Umbilical cord (tissue), 2 donors: ENCODE results near the gene PLCH2. TPM values are rescaled to one million over a fixed set of nuclear protein-coding genes. Genes with fewer than 3 reads are reported as not detected.

Experiments
- DNase-seq: peaks from one replicate; pipeline ENCODE4 v3.0.0-alpha.2; 2015; ENCODE audit warnings: low spot score
- total RNA-seq: library from RNA; depleted of rRNA; stranded (reverse); fragments of >200 nt; gene quantifications from one replicate; pipeline ENCODE4 v1.2.3, GENCODE V29; 2014; ENCODE audit warnings: low replicate concordance; ENCODE audit not compliant: insufficient read depth

The PLCH2 gene
- total RNA-seq, 1 donor from 2014 or later: 11.1 TPM

DNA sequence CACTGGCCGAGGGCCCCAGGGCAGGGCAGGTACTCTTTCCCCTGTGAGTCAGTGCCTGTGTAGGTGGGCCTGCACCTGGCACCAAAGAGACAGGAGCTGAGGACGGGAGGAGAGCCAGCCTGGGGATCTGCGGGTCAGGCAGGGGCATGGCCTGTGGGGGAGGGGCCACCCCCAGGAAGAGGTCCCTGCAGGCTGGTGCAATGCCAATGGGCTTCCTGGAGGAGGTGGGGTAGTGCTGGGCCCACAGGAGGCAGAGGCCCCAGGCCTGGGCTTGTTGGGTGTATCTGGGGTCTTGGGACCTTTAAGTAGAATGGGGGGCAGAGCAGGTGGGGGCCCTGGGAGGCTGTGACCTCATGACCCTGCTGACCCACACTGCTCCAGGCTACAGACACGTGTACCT, 23.2 kb downstream of the PLCH2 start:
- no peak for DNase-seq

DNA sequence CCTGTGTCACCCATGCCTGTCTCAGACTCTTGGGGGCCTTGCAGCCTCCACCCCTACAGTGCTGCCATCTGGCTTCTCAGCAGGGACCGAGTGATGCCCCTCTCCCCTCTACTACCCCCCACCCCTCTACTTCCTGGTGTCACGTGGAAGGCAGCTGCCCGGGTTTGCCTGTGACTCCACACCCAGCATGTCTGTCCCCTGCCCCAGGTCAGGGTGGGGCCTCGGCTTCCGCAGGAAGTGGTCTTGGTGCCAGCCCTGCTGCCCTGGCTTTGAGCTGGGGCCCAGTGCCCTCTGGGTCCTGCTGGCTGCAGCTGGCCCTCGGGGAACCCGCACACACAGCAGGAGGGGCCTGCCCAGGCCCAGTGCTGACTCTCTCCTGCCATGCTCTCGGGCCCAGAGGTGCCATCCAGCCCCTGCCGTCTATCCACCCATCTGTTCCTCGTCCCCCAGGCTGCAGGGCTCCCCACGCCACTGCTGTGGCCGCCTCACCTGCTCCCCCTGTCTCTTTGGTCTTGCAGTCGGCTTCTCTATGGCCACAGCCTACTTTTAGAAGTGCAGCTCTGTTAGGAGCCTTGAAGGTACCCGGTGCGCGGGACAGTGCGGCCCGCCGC, 24.0 kb downstream of the PLCH2 start:
- DNase-seq: no peak

DNA sequence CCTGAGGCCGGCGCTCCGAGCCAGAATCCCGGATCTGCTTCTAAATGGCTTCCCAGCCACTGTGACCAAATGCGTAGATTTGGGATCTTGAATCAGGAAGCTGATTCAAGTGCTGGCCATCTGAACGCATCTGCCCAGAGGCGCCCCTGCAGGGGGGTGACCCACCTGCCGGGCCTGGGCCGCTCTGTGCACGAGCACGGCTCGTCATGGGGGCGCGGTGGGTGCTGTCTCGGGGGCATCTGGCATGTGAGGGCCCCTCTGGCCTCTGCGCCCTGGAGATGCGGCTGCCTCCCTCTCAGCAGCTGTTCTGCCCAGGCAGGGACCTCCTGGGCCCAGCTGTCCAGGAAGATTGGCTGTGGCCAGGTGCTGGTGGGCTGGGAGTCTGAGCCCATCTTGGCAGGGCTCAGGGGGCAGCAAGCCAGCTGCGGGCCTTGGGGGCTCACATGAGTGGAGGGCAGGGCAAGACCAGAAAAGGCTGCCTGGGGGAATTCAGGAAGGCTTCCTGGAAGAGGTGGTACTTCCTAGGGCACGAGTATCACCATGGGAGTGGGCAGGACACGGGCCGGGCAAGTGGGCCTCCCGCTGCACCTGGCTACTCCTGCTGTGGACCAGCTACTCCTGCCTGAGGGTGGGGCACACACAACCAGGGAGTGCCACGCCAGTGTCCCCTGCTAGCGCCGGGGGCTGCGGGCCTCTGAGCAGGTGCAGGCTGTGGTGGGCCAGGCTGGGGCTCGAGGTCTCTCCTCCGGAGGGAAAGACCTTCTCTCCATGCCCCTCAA, 25.1 kb downstream of the PLCH2 start:
- no peak for DNase-seq

DNA sequence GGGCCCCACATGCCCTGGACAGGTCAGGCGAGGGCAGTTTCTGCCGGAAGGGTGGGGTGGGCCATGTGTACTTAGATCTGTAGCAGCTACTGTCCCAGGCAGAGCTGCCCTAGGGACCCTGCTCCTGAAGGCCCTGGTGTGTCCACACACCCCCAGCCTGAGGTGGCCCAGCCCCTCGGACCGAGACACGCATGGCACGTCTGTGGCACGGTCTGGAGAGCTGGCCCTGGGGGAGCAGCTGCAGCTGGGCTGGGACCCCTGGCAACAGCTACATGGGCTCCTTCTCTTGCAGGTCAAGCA, 25.7 kb downstream of the PLCH2 start:
- no peak for DNase-seq

DNA sequence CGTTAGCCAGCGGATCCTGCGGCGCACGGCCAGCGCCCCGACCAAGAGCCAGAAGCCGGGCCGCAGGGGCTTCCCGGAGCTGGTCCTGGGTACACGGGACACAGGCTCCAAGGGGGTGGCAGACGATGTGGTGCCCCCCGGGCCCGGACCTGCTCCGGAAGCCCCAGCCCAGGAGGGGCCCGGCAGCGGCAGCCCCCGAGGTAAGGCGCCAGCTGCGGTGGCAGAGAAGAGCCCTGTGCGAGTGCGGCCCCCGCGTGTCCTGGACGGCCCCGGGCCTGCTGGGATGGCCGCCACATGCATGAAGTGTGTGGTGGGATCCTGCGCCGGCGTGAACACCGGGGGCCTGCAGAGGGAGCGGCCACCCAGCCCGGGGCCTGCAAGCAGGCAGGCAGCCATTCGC, 26.1 kb downstream of the PLCH2 start:
- DNase-seq: no peak

DNA sequence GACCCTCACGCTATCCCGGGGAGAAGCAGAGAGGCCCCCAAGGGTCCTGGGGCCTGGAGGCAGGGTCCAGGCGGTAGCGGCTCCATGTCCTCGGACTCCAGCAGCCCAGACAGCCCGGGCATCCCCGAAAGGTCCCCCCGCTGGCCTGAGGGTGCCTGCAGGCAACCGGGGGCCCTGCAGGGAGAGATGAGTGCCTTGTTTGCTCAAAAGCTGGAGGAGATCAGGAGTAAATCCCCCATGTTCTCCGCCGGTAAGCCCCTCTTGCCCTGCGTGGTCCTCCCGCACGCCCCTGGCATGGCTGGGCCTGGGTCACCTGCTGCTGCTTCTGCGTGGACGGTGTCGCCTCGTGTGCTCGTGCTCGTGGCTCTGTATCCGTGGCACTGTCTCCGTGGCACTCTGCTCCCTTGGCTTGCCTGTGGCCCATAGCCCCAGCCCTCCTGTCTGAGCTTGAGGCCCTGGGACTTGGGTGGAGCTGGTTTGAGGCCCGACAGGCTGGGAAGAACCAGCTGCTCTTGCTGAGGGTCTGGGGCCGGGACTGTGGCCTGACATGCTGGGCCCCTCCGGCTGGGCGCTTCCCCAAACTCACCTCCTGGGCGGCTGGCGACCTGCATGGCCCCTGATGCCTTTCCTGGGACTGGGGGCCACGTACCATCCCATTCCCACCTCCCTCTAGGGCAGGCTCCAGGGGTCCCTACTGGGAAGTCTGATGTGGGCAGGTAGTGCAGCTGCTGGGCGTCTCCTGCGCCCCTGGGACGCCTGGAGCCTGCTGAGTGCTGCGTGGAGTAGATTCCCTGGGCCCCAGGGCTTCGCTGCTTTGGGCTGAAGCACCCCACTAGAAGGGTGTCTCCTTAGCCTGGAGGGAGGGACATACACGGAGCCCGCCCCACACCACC, 26.8 kb downstream of the PLCH2 start:
- no peak for DNase-seq

DNA sequence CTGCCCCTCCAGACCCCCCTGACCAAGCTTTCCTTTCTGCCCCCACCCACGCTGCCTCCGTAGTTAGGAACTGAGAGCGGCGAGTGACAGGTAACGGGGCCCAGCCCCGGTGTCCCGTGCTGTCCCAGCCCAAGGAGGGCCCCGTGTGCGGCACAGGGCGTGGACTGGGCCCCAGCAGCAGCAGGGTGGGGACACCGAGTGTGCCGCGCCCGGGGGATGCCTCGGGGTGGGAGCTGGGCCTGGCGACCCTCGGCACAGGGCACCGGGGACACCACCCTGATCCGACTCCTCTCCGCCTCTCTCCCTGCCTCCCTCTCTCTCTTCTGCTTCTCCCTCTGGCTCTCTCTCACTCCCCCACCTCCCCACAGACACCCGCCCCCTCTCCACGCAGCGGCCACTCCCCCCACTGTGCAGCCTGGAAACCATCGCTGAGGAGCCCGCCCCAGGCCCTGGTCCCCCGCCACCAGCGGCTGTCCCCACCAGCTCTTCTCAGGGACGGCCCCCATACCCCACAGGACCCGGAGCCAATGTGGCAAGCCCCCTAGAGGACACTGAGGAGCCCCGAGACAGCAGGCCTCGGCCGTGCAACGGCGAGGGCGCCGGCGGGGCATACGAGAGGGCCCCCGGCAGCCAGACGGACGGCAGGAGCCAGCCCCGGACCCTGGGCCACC, 27.6 kb downstream of the PLCH2 start:
- DNase-seq: no peak

DNA sequence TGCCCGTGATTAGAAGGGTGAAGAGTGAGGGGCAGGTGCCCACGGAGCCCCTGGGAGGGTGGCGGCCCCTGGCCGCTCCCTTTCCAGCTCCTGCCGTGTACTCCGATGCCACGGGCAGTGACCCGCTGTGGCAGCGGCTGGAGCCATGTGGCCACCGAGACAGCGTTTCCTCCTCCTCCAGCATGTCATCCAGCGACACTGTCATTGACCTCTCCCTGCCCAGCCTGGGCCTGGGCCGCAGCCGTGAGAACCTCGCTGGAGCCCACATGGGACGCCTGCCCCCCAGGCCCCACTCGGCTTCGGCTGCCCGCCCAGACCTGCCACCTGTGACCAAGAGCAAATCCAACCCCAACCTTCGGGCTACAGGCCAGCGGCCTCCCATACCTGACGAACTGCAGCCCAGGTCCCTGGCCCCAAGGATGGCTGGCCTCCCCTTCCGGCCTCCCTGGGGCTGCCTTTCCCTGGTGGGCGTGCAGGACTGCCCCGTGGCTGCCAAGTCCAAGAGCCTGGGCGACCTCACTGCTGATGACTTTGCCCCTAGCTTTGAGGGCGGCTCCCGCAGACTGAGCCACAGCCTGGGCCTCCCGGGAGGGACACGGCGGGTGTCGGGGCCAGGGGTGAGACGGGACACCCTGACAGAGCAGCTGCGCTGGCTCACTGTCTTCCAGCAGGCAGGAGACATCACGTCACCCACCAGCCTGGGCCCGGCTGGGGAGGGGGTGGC, 28.3 kb downstream of the PLCH2 start:
- DNase-seq: no peak

DNA sequence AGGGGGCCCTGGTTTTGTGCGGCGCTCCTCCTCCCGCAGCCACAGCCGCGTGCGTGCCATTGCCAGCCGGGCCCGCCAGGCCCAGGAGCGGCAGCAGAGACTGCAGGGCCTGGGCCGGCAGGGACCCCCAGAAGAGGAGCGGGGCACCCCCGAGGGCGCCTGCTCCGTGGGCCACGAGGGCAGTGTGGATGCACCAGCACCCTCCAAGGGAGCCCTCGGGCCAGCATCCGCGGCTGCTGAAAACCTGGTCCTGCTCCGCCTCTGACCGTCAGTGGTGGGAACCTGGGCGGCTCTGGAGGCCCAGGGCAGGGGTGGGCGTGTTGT, 28.8 kb downstream of the PLCH2 start:
- no peak for DNase-seq

DNA sequence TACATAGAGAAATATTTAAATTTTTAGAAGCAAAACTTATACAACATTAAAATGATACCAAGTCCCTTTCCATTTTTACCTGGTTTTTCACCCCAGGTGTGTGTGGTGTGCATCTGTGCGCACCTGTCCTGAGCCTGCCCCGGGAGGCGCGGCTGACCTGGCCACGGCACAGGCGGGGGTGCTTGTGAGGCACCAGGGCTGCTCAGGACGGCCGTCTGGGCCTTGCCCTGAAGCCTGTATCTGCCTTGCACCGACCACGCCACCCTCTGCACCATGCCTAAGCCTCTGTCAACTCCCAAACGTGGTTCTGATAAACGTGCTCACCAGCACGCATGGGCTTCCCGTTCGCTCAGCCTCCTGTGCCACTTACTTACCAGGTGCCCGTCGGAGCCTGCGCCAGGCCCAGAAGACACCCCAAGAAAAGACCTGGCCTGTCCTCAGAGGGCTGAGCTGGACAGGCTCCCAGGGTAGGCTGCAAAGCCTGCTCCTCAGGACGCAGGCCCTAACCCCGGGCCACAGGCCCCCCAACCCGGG, 29.4 kb downstream of the PLCH2 start:
- no peak for DNase-seq

DNA sequence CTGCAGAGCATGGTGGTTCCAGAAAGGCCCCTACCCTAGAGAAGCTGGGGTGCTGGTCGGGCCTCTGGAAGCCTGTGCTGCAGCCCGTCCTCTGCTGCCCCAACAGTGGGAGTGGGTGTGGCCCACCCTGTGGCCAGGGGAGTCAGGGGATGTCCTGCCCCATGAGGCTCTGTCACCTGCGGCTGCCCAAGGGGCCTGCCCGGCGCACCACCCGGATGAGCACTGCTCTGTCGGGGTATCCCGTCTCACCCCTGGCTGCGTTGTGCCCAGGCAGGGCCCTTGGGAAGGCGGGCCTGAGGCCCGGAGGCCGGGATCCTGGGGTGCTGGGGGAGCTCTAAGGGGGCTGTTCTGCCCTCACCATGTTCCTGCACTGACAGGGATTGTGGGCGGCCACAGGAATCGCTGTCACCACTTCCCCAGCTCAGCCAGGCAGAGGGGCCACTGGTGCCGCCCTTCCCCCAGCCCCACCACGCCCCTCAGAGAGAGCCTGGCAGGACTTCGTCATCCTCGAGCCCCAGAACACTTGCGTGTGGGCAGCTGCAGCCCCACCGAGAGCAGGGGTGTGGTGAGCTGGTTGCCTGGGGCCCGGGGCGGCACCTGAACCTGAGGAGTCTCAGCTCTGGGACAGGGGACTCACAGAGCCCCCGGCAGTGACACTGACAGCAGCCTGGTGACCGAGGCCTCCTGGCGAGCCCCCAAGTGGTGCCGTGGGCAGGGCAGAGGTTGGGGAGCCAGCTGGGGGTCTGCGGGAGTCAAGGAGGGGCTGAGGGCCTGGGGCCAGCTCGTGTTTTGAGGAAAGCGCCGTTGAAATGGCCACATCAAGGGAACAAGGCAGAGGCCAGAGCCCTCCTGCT, 30.1 kb downstream of the PLCH2 start:
- DNase-seq: no peak

DNA sequence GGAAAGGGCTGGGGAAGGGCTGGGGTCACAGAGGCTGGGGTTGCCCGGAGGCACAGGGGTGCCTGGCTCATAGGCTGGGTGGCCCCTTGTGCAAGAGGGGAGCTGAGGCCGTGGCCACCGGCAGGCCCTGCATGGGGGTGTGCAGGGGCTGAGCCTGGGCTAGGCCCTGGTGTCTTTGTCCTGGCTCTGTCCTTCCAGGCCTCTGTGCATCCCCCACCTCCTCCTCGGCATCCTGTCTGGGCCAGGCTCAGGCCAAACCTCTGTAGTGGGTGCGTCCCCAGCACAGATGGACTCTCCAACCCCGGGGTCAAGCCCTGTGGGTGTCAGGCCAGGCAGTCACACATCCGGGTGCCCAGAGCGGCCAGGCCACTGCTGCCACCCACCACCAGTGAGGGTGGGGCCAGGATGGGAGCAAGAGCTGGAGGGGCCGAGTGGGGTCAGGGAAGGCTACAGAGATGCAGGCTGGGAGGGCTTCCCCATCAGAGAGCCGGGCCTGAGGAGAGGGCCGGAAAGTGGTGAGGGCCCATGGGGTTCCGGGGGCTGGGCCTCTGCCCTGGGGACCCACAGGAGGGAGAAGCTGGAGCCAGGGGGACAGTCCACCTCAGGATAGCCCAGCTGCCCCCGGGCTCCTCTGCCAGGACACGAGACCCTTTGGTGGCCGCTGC, 30.9 kb downstream of the PLCH2 start:
- no peak for DNase-seq

DNA sequence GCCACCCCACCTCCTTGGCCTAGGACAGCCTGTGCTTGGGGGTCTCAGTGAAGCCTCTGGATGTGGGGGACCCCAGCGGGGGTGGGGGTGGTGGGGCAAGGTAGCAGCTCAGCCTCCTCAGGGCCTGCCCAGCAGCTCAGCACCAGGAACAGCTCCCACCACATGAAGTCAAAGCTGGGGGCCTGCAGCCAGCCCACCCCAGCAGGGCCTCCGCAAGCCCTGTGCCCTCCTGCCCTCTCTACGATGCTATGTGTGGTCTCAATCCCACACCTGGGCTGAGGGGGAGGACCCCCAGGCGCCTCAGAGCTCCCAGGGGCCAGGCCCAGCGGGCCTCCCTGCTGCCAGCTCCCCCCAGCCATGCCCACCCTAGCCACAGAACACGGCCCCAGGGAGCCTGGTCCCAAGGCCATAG, 31.7 kb downstream of the PLCH2 start:
- DNase-seq: no peak

DNA sequence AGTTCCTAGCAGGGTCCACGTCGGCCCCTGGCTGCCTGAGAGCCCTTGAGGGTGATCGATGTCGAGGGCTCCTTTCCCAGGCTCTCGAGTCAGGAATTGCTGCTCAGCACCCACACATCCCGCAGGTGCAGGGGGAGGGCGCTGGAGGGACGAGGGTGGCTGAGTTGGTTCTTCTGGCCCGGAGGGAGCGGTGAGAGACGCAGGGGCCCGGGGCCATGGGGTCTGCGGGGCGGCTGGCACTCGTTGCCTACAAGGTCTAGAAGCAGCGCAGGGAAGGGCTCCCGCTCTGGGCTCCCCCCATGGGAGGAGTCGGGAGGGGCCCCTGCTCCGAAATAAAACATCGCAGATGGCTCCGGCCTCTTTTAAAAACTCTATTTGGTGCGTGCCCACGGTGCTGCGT, 32.1 kb downstream of the PLCH2 start:
- DNase-seq: no peak

DNA sequence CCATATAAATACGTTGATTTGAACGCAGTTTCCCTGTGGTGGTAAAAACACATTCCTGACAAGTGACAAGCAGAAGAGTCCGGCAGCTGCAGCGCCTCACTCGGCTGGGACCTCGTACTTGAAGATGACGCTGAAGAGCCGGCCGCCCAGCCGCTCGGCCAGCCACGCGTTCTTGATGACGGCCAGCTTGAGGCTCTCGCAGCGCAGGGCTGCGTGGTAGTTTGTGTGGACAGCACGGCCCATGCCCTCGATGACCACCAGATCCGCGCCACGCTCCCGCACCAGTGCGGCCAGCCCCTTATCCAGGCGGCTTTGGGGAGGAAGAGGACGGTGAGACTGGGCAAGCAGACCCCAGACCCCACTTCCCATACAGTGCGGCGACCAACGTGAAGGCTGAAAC, 32.7 kb downstream of the PLCH2 start:
- no peak for DNase-seq

DNA sequence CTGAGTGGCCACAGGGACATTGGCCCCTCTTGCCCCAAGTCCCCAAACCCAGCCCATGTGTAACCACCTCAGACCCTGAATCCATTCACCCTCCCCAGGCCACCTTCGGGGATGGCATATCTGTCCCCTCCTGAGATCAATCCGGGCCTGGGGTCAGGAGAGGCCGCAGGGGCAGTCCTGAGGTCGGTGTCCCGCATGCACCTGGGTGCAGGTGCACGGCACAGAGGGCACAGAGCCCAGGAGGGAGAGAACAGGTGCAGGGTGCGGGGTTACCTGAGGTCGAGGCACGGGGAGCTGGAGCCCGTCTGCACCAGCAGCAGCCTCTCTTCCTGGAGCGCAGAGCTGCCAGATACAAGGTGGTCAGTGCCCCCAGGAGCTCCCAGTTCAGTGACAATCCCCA, 33.5 kb downstream of the PLCH2 start:
- no peak for DNase-seq

DNA sequence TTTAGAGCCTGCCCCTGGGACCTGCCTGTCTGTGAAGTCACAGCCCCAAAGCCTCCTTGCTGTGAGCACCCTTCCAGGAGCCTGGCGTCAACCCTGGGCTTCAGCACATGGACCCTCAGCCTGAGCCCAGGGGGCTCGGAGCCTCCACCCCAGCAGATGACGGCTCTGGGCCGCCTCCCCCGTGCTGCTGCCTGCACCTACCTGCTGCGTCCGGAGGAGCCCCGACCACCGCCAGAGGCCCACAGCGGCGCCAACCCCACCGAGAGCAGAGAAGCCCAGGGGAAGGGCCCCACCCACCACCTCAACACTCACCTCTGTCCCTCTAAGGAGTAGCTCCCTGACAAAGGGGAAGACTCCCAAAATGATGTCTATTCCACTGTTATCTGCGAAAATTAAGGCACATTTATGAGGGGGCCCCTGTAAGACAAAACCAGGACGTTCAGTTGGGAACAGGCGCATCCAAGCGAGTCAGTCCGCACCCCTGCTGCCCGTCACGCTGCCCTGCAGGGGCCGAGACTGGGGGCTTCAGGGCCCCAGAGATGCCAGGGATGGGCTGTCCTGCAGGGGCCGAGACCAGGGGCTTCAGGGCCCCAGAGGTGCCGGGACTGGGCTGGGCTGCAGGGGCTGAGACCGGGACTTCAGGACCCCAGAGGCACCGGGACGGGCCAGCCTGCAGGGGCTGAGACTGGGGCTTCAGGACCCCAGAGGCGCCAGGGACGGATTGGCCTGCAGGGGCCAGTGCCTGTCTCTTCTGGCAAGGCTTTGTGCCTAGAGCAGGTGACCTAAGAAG, 34.5 kb downstream of the PLCH2 start:
- DNase-seq: no peak

DNA sequence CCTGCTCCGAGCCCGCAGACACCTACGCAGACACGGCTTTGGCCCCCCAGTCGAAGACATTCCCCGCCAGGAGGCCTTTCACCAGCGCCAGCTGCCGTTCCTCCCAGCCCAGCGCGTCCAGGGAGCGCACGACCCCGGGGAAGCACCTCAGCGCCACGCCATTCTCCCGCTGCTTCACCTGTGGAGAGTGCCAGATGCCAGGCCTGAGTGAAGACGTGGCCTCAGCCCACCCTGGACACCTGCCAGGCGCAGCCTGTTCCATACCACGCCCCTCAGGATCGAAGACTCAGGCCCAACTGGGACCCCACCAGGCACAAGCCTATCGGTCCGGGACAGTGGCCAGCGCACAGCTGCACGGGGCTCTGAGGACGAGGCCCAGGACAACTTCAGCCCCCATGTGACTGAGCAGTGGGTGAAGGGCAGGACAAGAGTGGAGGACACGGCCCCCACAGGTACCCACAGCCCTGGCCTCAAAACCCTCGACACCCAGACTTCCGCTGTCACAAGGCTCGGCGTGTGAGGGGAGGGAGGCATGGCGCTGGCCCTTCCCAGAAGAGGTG, 36.9 kb downstream of the PLCH2 start:
- DNase-seq: no peak
